GM04504 (cell line): Measurements from ENCODE around the gene ULK4.
"Not testable (repeated sequence)": the region's sequence is repeated elsewhere in the genome, so short reads cannot be mapped to it uniquely, and the experiment has no call there.

Source experiments
- DNase-seq: peaks from one replicate; pipeline ENCODE4 v3.0.0-alpha.2; 2012; ENCODE audit warnings: low read depth

Gene ULK4

DNA sequence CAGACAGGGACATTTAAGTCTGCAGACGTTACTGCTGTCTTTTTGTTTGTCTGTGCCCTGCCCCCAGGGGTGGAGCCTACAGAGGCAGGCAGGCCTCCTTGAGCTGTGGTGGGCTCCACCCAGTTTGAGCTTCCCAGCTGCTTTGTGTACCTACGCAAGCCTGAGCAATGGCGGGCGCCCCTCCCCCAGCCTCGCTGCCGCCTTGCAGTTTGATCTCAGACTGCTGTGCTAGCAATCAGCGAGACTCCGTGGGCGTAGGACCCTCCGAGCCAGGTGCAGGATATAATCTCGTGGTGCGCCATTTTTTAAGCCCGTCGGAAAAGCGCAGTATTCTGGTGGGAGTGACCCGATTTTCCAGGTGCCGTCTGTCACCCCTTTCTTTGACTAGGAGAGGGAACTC is 314.2 kb downstream of the ULK4 start:
- not testable (repeated sequence) for DNase-seq

DNA sequence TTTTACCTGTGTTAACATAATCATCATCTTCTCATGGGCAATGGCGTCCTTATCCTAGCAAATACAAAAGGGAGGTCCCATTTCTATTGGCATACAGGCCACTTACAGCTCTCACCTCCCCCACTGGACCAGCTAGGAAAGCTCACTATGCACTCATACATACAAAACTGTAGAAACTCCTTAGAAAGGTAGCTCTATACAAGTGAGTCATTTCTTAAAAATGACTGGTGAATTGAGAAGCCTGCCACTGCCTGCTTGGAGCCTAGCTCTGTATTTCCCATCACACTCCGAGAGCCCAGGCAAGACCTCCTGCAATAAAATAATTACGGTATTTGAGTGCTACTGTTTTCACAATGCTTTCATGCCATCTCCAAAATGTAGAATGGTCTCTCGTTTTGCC is 321.8 kb downstream of the ULK4 start:
- DNase-seq: no peak

DNA sequence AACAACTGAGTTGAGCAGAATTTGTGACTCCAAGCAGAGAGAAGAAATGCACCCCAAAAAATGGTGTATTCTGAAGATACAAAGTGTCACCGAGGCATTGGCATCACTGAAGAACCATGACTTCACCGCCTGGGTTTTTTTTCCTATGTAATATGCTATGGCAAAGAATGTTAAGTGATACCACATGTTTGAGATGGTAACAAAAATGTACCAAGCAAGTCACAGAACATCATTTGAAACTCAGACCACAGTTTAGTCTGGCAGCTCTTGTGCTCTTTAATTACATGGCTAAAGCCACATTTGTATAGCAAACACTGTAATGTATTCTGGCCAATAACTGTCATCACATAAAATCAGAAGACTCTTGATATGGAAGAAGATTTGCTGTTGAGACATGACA is 323.5 kb downstream of the ULK4 start:
- DNase-seq: no peak

DNA sequence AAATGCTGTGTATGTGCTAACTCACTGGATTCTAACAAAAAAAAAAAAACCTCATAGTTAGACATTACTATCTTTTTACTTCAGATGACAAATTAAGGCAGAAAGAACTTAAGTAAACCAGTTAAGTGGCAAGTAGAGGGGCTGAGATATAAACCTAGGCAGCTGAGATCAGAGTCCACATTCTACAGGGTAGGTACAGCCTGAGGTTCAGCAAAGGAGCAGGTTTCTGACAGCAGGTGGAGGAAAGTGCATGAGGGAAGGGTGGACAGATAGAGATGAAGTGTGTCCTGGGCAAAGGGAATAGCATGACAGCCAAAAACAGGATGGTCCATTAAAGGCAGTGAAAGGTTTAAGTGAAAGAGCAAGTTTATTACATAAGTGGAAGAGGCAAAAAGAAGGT is 329.2 kb downstream of the ULK4 start:
- DNase-seq: no peak

DNA sequence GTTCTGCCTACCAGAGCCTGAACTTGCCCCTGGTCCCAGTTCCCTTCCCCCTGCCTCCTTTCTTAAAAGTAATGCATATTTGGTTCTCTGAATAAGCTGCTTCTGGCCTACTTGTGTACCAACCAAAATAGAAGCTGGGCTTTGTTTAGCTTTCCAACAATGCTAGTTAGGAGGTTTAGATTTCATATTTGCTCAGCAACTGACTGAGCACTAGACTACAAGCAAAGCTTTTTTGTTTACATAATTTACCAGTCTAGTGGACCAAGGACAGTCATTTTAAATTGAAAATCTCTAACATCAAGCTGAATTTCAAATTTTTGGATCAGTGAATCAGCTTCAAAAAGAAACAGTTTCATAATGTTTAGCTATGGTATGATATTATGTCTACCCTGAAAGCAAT is 331.2 kb downstream of the ULK4 start:
- DNase-seq: no peak

DNA sequence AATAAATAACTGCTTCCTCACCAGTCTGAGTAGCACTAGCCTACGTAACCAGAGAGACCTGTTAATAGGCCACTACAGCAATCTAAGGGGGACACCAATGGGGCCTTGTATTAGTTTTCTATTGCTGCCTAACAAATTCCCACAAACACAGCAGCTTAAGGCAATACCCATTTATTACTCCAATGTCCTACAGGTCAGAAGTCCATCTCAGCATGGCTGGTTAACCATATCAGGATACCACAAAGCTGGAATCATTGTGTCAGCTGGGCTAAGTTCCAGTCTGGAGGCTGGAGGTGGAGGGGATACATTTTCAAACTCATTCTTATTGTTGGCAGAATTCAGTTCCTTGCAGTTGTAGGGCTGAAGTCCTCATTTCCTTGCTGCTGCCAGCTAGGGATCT is 331.9 kb downstream of the ULK4 start:
- DNase-seq: no peak

DNA sequence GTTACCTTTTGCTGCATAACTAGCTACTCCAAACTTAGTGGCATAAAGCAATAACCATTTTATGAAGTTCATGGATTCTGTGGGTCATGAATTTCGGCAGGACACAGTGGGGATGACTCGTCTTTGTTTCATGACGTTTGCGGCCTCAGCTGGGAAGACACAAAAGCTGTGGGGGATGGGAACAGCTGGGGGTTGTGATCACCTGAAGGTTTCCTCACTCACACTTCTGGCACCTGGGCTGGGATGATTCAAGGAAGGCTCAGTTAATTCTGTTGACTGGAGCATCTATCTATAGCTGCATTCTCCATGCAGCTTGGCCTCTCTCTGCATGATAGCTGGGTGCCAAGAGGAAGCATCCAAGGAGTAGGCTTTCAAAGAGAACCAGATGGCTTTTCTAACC is 332.8 kb downstream of the ULK4 start:
- no peak for DNase-seq

DNA sequence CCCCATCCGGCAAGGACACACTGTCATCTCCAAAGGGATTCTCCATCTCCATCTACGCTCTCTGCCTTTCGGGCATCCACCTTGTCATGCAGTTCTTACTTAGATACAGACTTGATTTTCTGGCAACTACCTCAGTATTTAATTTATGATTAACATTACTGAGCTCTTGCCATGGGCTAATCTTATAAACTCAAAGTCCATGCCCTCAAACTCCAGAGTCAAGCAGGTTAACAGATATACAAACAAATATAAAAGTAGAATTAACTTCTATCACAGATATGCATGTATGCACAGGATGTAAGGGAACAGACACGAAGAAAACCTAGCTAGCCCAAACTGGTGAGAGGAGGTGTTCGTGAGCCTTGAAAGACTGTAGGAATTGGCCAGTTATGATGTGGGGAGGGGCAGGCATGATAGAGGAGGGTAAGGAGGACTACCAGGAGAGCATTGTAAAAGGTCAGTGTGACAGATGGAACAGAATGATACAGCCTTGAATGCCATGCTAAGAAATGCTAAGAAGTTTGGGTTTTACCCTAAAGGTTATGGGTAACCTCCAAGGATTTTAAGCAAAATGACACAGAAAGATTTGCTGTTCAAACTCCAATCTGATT is 334.3 kb downstream of the ULK4 start:
- no peak for DNase-seq

DNA sequence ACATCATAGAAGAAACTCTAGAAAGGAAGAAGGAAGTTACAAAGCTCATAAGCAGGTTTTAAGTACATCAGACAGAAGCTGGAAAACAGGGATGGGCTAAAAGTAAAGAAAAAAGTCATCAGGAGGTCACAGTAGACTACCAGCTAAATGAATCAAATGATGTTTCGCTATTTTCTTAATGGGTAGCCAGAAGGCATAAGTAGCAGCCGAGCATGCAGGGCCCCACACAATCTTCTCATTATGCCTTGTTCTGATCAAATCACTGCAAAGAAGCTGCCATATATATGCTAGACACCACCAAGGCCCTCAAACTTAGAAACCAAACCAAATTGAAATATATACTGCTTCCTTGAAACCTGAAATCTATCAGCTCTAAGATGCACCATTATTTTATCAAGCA is 349.1 kb downstream of the ULK4 start:
- no peak for DNase-seq

DNA sequence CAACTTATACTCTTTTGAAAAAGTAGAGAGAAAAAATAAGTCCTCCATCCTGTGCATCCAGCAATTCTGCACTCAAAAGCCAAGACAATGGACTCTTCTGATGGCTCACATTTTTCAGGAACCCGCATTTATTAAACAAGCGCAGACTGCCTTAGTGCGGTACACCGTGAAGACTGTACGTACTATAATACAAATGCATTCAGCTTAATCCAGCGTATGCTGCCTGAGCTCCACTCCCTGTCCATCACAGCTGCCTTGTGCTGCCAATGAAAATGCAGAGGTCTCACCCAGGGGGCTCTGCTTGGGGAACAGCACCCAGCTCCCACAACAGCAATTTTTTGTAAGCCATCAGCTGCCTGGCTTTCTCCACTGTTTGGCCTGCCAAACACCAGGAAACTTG is 350.9 kb downstream of the ULK4 start:
- DNase-seq: no peak

DNA sequence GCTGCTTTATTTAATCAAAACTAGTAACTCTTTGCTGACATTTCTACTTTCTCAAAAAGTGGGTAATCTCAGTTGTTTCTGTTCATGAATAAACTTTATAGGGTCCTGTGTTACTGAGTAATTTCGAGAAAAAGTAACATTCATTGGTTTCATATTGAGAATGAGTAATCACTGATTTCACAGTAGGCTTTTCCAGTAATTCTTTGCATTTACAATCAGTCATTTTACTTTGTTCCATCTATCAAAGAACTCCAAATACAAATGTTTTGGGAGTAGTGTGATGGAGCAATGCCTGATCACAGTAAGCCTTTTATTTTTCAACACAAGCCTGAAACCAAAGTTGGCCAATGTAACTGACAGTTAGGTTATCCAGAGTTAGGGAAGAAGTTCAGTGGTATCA is 353.6 kb downstream of the ULK4 start:
- no peak for DNase-seq

DNA sequence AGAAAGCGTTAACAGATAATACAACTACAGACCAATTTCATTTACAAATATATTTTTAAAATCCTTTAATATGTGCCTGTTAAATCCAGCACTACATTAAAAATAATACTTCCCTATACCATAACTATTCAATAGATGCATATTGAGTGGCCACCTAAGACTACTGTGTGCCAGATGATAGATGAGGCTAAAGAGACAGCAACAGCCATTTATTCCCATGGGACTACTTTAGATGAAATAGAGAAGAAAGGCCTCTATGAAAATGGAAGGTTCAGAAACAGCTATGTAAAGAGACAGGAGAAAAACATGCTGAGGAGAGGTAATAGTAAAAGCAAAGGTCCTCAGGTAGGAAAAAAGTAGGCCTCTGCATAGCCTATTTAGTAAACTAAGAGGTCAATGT is 358.1 kb downstream of the ULK4 start:
- DNase-seq: no peak

DNA sequence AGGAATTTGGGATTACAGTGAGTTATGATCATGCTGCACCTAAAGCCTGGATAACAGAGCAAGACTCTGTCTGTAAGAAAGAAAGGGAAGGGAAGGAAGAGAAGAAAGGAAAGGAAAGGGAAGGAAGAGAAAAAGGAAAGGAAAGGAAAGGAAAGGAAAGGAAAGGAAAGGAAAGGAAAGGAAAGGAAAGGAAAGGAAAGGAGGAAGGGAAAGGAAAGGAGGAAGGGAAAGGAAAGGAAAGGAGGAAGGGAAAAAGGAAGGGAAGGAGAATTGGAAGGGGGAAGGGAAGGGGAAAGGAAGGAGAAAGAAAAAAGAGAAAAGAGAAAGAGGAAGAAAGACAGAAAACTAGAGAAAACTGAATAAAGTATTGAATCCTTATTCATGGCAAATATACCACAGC is 359.8 kb downstream of the ULK4 start:
- no peak for DNase-seq

DNA sequence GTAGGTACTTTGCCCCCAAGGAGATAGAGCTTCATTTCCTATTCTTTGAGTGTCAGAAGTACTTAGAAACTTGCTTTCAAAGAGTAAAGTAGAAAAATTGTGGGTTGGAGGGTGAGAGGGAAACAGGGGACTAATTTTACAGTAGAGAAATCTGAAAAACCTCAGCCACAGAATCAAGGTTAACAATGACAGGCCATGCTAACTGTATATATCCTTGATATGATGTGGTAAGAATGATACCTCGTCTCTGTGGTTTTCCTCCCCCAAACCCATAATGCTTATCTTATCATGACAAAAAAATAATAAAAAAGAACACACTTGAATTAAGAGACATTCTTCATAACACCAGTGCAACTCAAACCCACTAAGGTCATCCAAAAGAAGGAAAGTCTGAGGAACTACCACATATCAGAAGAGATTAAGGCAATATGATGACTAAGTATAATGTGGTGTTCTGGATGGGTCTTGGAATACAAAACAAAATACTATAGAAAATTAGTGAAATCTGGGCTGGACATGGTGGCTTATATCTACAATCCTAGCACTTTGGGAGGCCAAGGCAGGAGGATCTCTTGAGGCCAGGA is 360.4 kb downstream of the ULK4 start:
- DNase-seq: no peak

DNA sequence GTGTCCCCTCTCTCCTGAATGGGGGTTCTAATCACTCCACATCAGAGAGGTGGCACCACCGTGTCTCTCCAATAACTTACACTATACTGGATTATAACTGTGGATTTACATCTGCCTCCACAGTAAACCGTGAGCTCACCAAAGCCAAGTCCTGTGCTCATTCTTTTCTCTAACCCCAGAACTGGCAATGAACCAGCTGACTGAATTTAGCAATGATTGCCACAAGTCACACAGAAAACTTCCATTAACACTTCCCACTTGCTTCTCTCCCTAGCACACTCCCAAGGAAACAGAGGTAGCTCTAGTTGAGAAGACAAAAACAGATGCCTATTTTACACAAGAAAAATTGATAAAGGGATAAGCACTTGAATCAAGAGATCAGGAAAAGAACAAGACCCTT is 361.3 kb downstream of the ULK4 start:
- DNase-seq: peak; percentile 10

DNA sequence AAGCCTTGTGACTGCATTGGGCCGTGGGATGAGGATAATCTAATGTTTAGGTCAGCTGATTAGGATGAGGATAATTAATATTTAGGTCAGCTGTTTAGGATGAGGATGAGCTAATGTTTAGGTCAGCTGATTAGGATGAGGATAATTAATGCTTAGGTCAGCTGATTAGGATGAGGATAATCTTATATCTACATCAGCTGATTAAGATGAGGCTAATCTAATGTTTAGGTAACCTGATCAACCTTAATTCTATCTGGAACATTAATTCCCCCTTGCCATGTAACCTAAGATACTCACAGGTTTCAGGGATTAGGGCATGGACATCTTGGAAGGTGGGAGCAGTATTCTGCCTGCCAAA is 362.8 kb downstream of the ULK4 start:
- DNase-seq: no peak

DNA sequence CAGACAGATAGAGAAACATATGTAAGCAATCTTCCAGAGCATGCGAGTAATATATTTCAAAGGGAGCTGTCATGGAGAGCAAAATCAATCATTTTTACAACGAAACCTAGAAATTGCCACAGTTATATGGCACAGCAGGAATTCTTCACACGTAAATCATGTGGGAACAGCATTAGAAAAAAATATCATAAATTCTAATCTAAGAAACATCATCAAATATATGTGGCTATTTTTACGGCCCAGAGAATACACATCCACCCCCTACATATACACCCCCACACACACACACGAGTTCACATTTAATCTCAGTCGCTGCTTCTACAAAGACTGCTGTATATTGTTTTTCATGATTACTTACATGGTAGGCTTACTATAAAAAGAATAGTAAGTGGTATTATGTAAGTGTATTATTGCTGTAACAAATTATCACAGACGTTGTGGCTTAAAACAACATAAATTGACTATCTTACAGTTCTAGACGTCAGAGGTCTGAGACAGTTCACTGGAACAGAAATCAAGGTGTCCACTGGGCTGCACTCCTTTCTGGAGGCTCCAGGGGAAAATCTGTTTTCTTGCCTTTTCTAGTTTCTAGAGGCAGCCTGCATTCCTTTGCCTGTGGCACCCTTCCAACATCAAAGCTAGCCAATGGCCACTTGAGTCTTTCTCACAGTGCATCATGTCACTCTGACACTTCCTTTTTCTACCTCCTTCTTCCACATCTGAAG is 363.3 kb downstream of the ULK4 start:
- peak; percentile 62 for DNase-seq

DNA sequence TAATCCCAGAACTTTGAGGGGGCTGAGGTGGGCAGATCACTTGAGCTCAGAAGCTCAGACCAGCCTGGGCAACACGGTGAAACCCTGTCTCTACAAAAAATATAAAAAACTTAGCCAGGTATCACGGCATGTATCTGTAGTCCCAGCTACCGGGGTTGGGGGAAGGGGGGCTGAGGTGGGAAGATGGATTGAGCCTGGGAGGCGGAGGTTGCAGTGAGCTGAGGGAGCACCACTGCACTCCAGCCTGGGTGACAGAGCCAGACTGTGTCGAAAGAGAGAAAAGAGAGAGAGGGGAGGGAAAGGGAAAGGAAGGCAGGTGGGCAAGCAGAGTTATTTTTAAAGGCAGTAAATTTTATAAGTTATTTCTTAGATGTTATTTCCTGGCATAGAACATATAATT is 368.1 kb downstream of the ULK4 start:
- DNase-seq: no peak

DNA sequence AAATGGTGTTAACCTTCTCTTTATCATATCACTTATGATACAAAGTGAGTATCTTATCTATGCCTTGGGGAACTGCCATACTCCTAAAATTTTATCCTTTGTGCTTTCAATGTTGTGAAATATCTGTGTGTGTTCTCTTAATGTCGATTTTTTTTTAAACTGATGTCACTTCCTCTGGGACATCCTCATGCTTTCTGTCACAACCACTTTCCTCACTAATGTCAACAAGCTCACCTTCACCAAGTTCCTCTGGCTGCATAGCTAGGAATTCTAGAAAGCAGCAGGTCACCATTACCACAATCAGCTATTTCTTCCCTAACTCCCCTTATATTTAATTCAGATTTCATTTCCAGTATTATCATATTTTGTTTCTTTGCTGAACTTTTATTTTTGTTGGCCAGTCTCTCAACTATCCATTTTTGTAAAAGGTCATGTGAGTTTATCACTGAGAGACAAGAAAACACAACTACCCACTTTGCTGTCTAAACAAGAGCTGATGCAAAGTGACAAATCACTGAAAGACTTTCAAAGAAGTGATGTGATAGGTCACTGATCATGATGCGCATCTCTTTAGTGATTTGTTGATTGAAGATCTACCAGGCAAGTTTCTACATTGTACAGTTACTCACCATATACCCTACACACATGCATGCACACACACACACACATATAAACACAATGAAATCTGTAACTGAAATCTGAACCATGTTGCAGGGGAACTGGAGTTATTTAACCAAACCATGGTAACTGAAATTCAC is 369.0 kb downstream of the ULK4 start:
- DNase-seq: no peak

DNA sequence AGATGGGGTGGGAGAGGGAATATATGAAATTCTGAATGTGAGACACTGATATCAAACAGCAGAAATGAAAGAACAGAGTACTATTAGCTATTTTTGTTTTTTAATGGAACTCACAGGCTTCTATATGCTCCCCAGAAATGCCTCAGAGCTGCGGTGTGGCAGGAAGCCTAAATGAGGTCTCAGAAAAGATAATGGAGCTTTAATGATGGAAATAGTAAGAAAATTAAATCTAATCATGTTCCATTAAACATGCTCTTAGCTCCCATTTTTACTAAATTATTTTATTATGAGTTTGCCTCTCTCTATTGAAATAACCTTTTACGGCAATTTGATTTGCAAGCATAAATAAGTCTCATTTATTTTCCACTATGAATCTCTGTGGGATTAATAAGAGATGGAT is 378.9 kb downstream of the ULK4 start:
- no peak for DNase-seq

DNA sequence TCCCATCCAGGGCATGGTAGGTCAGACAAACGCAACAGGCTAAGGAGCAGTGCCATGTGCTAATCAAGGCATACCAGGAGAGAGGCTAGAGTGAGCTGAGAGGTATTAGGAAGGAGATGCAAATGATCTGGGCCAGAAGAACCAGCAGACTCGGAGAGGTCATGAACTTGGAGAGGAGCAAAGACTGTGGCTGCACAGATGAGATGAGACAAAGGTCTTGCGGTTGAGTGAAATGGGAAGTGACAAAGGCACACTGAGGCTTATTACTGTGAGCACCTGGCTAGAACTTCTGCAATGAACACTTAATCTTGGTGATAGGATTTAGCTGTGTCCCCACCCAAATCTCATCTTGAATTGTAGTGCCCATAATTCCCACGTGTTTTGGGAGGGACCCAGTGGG is 380.2 kb downstream of the ULK4 start:
- no peak for DNase-seq

DNA sequence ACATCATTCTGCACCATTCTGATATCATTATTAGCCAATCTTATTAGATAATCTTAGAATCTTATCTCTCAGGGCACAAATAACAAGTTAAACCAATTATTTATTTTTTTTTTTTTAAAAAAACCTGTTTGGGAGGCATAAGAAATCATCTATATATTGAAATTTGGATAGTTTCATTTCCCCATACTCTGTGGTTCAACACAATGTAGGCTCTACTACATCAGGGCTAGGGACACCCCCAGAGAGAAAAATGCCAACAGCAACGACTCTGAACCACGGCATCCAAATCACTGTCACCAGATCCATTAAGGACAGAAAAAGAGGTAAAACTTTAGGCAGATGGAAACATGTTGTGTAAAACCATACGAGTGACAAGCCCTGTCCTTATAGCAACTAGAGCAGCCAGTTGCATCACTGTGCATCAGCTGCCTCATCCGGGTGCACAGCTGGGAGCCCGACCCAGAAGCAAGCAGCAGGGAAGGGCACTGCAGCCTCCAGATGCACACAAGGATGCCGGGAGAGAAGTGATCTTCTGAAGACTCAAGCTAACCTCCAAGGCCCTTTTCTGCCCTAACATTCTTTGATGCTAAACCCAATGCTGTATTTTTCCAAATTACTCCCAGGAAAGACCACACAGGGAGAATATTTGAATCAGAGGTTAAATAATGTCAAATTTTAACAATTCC is 381.5 kb downstream of the ULK4 start:
- DNase-seq: no peak

DNA sequence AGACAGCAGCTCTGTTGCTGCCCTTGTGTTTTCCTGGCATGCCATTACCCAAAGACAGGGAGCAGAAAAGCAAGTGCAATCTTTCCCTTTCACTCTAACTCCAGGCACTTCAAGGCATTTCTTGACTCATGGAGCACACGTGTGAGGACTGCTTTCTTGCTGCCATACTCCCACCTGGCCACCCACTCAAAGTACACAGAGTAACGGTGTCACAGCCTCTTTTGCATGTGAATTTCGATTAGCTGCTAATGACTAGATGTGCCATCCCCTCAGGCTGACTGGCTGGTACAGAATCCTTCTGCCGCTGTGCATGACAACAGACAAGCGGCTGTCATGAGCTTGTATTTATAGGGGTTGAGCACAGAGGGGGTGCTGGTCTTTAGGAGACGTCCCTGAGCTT is 382.0 kb downstream of the ULK4 start:
- no peak for DNase-seq
